ENCODE results near the gene PDGFA.

DNA sequence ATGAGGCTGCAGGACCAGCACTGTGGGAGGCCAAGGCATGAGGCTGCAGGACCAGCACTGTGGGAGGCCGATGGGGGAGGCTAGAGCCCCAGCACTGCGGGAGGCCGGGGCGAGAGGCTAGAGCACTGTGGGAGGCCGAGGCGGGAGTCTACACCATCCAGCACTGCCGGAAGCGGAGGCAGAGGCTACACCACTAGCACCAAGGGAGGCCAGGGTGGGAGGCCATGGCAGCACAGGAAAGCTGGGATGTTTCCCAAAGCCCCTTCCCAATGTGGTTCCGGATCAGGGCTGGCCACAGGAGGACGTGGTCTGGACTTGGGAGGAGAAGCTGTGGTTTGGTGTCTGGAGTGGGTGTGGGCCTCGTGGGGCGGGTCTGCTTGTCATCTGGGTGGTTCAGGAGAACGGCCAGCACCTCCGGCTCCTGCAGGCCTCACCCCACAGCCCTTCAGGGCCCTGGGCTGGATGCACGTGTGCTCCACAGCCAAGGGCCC lies 43.6 kb downstream of the PDGFA start:
- TF ChIP-seq, protein P1, sequence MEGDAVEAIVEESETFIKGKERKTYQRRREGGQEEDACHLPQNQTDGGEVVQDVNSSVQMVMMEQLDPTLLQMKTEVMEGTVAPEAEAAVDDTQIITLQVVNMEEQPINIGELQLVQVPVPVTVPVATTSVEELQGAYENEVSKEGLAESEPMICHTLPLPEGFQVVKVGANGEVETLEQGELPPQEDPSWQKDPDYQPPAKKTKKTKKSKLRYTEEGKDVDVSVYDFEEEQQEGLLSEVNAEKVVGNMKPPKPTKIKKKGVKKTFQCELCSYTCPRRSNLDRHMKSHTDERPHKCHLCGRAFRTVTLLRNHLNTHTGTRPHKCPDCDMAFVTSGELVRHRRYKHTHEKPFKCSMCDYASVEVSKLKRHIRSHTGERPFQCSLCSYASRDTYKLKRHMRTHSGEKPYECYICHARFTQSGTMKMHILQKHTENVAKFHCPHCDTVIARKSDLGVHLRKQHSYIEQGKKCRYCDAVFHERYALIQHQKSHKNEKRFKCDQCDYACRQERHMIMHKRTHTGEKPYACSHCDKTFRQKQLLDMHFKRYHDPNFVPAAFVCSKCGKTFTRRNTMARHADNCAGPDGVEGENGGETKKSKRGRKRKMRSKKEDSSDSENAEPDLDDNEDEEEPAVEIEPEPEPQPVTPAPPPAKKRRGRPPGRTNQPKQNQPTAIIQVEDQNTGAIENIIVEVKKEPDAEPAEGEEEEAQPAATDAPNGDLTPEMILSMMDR (conservative IDR thresholded peaks at IDR 0.05; ENCODE audit: low read length), result no peak
- no peak for TF ChIP-seq EZH2phosphoT487 (IDR thresholded peaks at IDR 0.05; ENCODE audit: borderline replicate concordance, low read depth, low read length)
